ENCODE data around the gene LRCOL1. TPM values are rescaled to one million over a fixed set of nuclear protein-coding genes. Genes with fewer than 3 reads are reported as not detected.

LRCOL1 gene
- polyA plus RNA-seq, 1 donor = 2.4 TPM

- DNase-seq = no peak
These were observed 27.4 kb upstream of the LRCOL1 start for GRCh38 chr12:132637811-132638210.

- no peak for DNase-seq
These were observed 24.9 kb upstream of the LRCOL1 start for GRCh38 chr12:132635076-132635955.

GRCh38 chr12:132634411-132634990 is 24.1 kb upstream of the LRCOL1 start:
- DNase-seq = no peak

GRCh38 chr12:132633901-132634300 is 23.5 kb upstream of the LRCOL1 start:
- DNase-seq = no peak

- DNase-seq = no peak
These were observed 23.0 kb upstream of the LRCOL1 start for GRCh38 chr12:132633398-132633797.

- DNase-seq = no peak
These were observed 22.3 kb upstream of the LRCOL1 start for GRCh38 chr12:132632521-132633228.

- DNase-seq = no peak
These were observed 21.3 kb upstream of the LRCOL1 start for GRCh38 chr12:132631666-132632065.

GRCh38 chr12:132630672-132631071 is 20.3 kb upstream of the LRCOL1 start:
- DNase-seq = no peak

- DNase-seq = no peak
These were observed 18.9 kb upstream of the LRCOL1 start for GRCh38 chr12:132629330-132629729.

GRCh38 chr12:132625731-132626430 is 15.5 kb upstream of the LRCOL1 start:
- no peak for DNase-seq

GRCh38 chr12:132624910-132625630 is 14.7 kb upstream of the LRCOL1 start:
- no peak for DNase-seq

GRCh38 chr12:132624186-132624855 is 13.9 kb upstream of the LRCOL1 start:
- no peak for DNase-seq

- DNase-seq = no peak
These were observed 12.9 kb upstream of the LRCOL1 start for GRCh38 chr12:132623072-132623869.

- peak; percentile 85 for DNase-seq
These were observed 12.2 kb upstream of the LRCOL1 start for GRCh38 chr12:132622437-132623071.

- DNase-seq = no peak
These were observed 11.5 kb upstream of the LRCOL1 start for GRCh38 chr12:132621657-132622435.

- DNase-seq = no peak
These were observed 10.7 kb upstream of the LRCOL1 start for GRCh38 chr12:132620899-132621656.

GRCh38 chr12:132620113-132620898 is 9.9 kb upstream of the LRCOL1 start:
- no peak for DNase-seq
